T-cell (primary cell): ENCODE data around the gene PES1. TPM values are rescaled to one million over a fixed set of nuclear protein-coding genes. Genes with fewer than 3 reads are reported as not detected.

Experiments
- ATAC-seq, 4 experiments: fragments of 200-7000 bp in 3 of 4; fragments of 150-1000 bp in 1 of 4; cut with Tn5 transposase; replicated peaks in 1 of 4; 1 replicate in 3 of 4; 2 replicates in 1 of 4; pipeline ENCODE4 v1.10.0; 2021; ENCODE audit warnings: moderate library complexity in 3 of 4, mild to moderate bottlenecking in 2 of 4, moderate number of reproducible peaks in 1 of 4
- CTCF ChIA-PET, 2 donors: fragments of 300-600 bp; sonication (Branson Sonifier 250); formaldehyde crosslinking; loops; one replicate each; lab custom pipeline; 2022; ENCODE audit warnings: antibody characterized with exemption in 2 of 2; lab: Charles Lee
- POLR2A ChIA-PET, 2 donors: fragments of 300-600 bp; sonication (Branson Sonifier 250); formaldehyde crosslinking; loops; one replicate each; lab custom pipeline; 2022; ENCODE audit warnings: antibody characterized with exemption in 2 of 2; lab: Charles Lee
- DNase-seq, 35 experiments: peaks; one replicate each; pipeline versions ENCODE4 v3.0.0 to v3.0.0-alpha.2; 2013 to 2023
- H3K27ac ChIP-seq: one replicate; pipeline ENCODE4 v1.5.1; 2013; ENCODE audit warnings: low read length
- H3K27me3 ChIP-seq, 2 experiments: replicated peaks in 1 of 2; 1 replicate in 1 of 2; 2 replicates in 1 of 2; pipeline versions ENCODE4 v1.6.1 to v1.7.0; 2013; ENCODE audit warnings: low read length in 1 of 2, mixed read lengths in 1 of 2; ENCODE audit not compliant: control insufficient read depth in 2 of 2, insufficient read depth in 2 of 2; ENCODE audit errors: extremely low read depth in 1 of 2
- H3K36me3 ChIP-seq, 2 donors: 1 replicate in 1 of 2; 2 replicates in 1 of 2; pipeline versions ENCODE4 v1.6.1 to v1.7.0; 2013; ENCODE audit warnings: low read length in 1 of 2; ENCODE audit not compliant: control insufficient read depth in 2 of 2, insufficient read depth in 1 of 2; ENCODE audit errors: extremely low read depth in 1 of 2
- H3K4me1 ChIP-seq, 2 experiments: 1 replicate in 1 of 2; 2 replicates in 1 of 2; pipeline versions ENCODE4 v1.6.1 to v1.7.0; 2013; ENCODE audit warnings: low read length in 2 of 2, mixed read lengths in 1 of 2; ENCODE audit not compliant: insufficient read depth in 2 of 2, control insufficient read depth in 1 of 2; ENCODE audit errors: extremely low read depth in 1 of 2
- H3K4me3 ChIP-seq, 2 donors: 1 replicate in 1 of 2; 2 replicates in 1 of 2; pipeline versions ENCODE4 v1.5.1 to v1.7.0; 2013; ENCODE audit warnings: mild to moderate bottlenecking in 2 of 2, low read length in 1 of 2, moderate library complexity in 1 of 2; ENCODE audit not compliant: control insufficient read depth in 1 of 2; ENCODE audit errors: extremely low read depth in 1 of 2
- H3K9me3 ChIP-seq: 2 replicates; pipeline ENCODE4 v1.7.0; 2013
- H3K27ac Mint-ChIP-seq, 2 donors: one replicate each; pipeline ENCODE4 v1.8.0; 2020 to 2021; ENCODE audit warnings: mild to moderate bottlenecking in 2 of 2, mixed read lengths in 2 of 2
- H3K27me3 Mint-ChIP-seq, 2 donors: one replicate each; pipeline ENCODE4 v1.8.0; 2021 to 2022; ENCODE audit warnings: mixed read lengths in 2 of 2
- H3K36me3 Mint-ChIP-seq: one replicate; pipeline ENCODE4 v1.8.0; 2021; ENCODE audit warnings: mixed read lengths
- H3K4me1 Mint-ChIP-seq, 3 donors: one replicate each; pipeline ENCODE4 v1.8.0; 2020 to 2022; ENCODE audit warnings: mixed read lengths in 3 of 3, mild to moderate bottlenecking in 1 of 3
- H3K4me3 Mint-ChIP-seq, 3 donors: one replicate each; pipeline ENCODE4 v1.8.0; 2020 to 2022; ENCODE audit warnings: mild to moderate bottlenecking in 3 of 3, mixed read lengths in 3 of 3, moderate library complexity in 3 of 3
- H3K9me3 Mint-ChIP-seq, 3 donors: one replicate each; pipeline ENCODE4 v1.8.0; 2020 to 2022; ENCODE audit warnings: mixed read lengths in 3 of 3
- WGBS: methylation state at CpG from one replicate; pipeline ENCODE4 v1.1.5; 2013; ENCODE audit warnings: missing lambda C conversion rate; ENCODE audit not compliant: insufficient coverage; 5-methylcytosine and 5-hydroxymethylcytosine counted together
- total RNA-seq, 35 experiments: library from RNA in 6 of 35; stranded (reverse) in 6 of 35; fragments of 120-200 nt in 1 of 35; gene quantifications; one replicate each; pipeline versions ENCODE4 v1.2.1 to v1.2.4 and lab custom pipeline; 2013 to 2026

PES1 gene
- total RNA-seq, 5 donors from 2014 or later (not counting 1 experiment from before 2014, with no cell fraction given), result 36.0 to 66.2 (median 63.1) TPM

DNA sequence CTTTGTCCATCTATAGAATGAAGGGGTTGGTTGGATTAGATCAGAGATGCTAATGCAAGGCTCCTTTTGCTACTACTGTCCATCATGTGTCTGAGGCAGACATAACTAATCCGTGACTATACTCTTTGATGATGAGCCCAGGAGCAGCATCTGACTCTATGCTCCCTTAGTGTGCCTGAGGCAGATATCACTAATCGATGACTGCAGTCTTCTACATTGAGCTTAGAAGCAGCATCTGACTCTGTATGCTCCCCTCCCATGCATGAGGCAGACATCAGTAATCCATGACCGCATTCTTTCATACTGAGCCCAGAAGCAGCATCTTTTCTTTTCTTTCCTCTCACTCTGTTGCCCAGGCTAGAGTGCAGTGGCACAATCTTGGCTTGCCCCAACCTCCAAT, 19.5 kb upstream of the PES1 start:
- peaks cover 12 to 16% (median 15%) of the 10 kb centered on the region in 3 donors for H3K4me1 Mint-ChIP-seq
- H3K36me3 Mint-ChIP-seq, result no peaks in the 10 kb centered on the region
- DNase-seq, result no peak
- H3K4me3 Mint-ChIP-seq, result no peak overlapping the region
- no peaks in the 10 kb centered on the region for H3K9me3 ChIP-seq
- no peaks in the 10 kb centered on the region for H3K36me3 ChIP-seq
- CTCF ChIA-PET, result no interaction called here
- peaks cover 0 to 25% of the 10 kb centered on the region in 2 experiments for H3K27me3 ChIP-seq
- no peaks in the 10 kb centered on the region for H3K9me3 Mint-ChIP-seq
- peaks cover 4 to 16% of the 10 kb centered on the region in 2 experiments for H3K4me1 ChIP-seq
- WGBS, result 93% methylated on average over 3 of the region's 3 CpGs
- no peak overlapping the region for H3K27ac Mint-ChIP-seq
- no peak overlapping the region for H3K27ac ChIP-seq
- POLR2A ChIA-PET, result no interaction called here
- no peak for ATAC-seq
- H3K27me3 Mint-ChIP-seq, result peaks cover 0 to 8% of the 10 kb centered on the region in 2 donors
- no peak overlapping the region for H3K4me3 ChIP-seq

DNA sequence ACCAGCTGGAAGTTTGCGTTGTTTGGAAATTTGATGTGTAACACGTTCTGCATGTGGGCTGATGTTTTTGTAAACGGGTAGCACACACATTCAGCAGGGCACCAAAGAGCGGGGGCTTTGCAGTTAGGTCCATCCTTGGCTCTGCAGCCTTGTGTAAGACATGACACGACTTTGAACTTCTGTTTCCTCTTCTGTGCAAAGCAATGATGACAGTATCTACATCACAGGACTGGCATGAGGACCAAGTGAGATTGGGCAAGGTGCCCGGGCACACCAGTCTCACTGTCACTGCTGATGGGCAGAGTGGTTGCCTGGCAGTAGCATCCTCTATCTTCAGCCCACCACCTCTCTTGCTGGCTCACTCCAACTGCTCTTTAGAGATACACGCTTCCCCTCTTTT, 18.6 kb upstream of the PES1 start:
- Histone ChIP-seq H3K9me3 (no peaks in the 10 kb centered on the region), H3K27me3 (peaks cover 0 to 25% of the 10 kb centered on the region in 2 experiments), H3K36me3 (no peaks in the 10 kb centered on the region), H3K4me1 (peaks cover 4 to 21% of the 10 kb centered on the region in 2 experiments), H3K4me3 (no peak overlapping the region), H3K27ac (no peak overlapping the region)
- Mint-ChIP-seq H3K4me1 (peaks cover 19 to 24% (median 24%) of the 10 kb centered on the region in 3 donors), H3K27ac (no peak overlapping the region), H3K27me3 (peaks cover 0 to 8% of the 10 kb centered on the region in 2 donors), H3K9me3 (no peaks in the 10 kb centered on the region), H3K36me3 (no peaks in the 10 kb centered on the region), H3K4me3 (no peak overlapping the region)
- peak in 1 of 35 experiments; percentile 15 for DNase-seq
- WGBS, result 67% methylated on average over 5 of the region's 7 CpGs
- ChIA-PET POLR2A (no interaction called here), CTCF (no interaction called here)
- ATAC-seq, result no peak

- Mint-ChIP-seq H3K4me1 (peaks cover 20 to 26% (median 25%) of the 10 kb centered on the region in 3 donors), H3K27me3 (peaks cover 0 to 8% of the 10 kb centered on the region in 2 donors), H3K27ac (no peak overlapping the region), H3K9me3 (no peaks in the 10 kb centered on the region), H3K36me3 (no peaks in the 10 kb centered on the region), H3K4me3 (no peak overlapping the region)
- H3K27me3 ChIP-seq, result peaks cover 0 to 25% of the 10 kb centered on the region in 2 experiments
- H3K4me1 ChIP-seq, result peaks cover 4 to 21% of the 10 kb centered on the region in 2 experiments
- no peak for ATAC-seq
- no peak overlapping the region for H3K4me3 ChIP-seq
- 54% methylated on average over 15 of the region's 17 CpGs for WGBS
- CTCF ChIA-PET, result no interaction called here
- POLR2A ChIA-PET, result interaction anchor here in 1 of 2 donors (0.6 kb wide), 1 partner anchor 12 kb away, joined by 7 read pairs; no protein-coding TSS in a partner anchor
- no peaks in the 10 kb centered on the region for H3K36me3 ChIP-seq
- peak in 1 of 35 experiments; percentile 14 for DNase-seq
- no peak overlapping the region for H3K27ac ChIP-seq
- no peaks in the 10 kb centered on the region for H3K9me3 ChIP-seq
Observed at GRCh38 chr22:30609260-30610185, 17.8 kb upstream of the PES1 start.

DNA sequence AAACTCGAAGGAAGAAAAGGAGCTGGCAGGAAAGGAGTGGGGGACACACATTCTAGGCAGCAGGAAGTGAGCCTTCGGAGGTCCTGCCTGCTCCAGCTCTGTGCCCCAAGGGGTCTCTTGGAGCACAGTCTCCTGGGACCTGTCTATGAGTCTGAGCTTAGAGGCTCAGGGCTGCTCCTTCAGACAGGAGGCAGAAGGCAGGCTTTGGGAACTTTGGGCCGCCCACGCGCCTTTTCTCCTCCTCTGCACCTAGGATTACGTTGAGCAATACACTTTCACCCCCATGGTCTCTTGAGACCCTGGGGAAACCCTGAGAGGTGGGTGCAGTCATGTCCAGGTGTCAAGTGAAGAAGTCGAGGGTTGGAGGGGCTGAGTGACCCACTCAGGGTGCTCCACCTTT, 16.2 kb upstream of the PES1 start:
- H3K4me3 ChIP-seq, result no peak overlapping the region
- H3K27ac ChIP-seq, result no peak overlapping the region
- POLR2A ChIA-PET, result no interaction called here

GRCh38 chr22:30607300-30607930, 15.7 kb upstream of the PES1 start:
- Mint-ChIP-seq H3K4me1 (peaks cover 20 to 26% (median 25%) of the 10 kb centered on the region in 3 donors), H3K9me3 (no peaks in the 10 kb centered on the region), H3K27ac (peak overlapping the region in 1 of 2 donors; percentile 81), H3K4me3 (peak overlapping the region; percentile 79 to 92 (median 80)), H3K27me3 (peaks cover 0 to 8% of the 10 kb centered on the region in 2 donors), H3K36me3 (no peaks in the 10 kb centered on the region)
- CTCF ChIA-PET, result interaction anchor here (0.5 to 1.2 kb wide), 6 partner anchors 18 to 1882 kb away, joined by 3 to 10 read pairs (median 4); no protein-coding TSS in a partner anchor
- POLR2A ChIA-PET, result no interaction called here
- peaks cover 4 to 21% of the 10 kb centered on the region in 2 experiments for H3K4me1 ChIP-seq
- no peak overlapping the region for H3K27ac ChIP-seq
- no peaks in the 10 kb centered on the region for H3K9me3 ChIP-seq
- DNase-seq (no peak), ATAC-seq (peak in 2 of 4 experiments; percentile 21)
- H3K36me3 ChIP-seq, result no peaks in the 10 kb centered on the region
- peak overlapping the region; percentile 26 to 56 for H3K4me3 ChIP-seq
- WGBS, result 100% methylated on average over 1 of the region's 7 CpGs
- H3K27me3 ChIP-seq, result peaks cover 0 to 25% of the 10 kb centered on the region in 2 experiments

More for the DNA sequence above, 16.2 kb upstream of the PES1 start:
- Histone ChIP-seq H3K27me3 (peaks cover 0 to 25% of the 10 kb centered on the region in 2 experiments), H3K36me3 (no peaks in the 10 kb centered on the region), H3K9me3 (no peaks in the 10 kb centered on the region), H3K4me1 (peaks cover 4 to 21% of the 10 kb centered on the region in 2 experiments)
- H3K27me3 Mint-ChIP-seq, result peaks cover 0 to 8% of the 10 kb centered on the region in 2 donors
- CTCF ChIA-PET, result interaction anchor here (0.9 to 1.2 kb wide), 2 partner anchors 18 to 218 kb away, joined by 4 to 5 read pairs; no protein-coding TSS in a partner anchor
- ATAC-seq (no peak), DNase-seq (no peak)
- H3K36me3 Mint-ChIP-seq, result no peaks in the 10 kb centered on the region
- H3K4me3 Mint-ChIP-seq, result peak overlapping the region in 1 of 3 donors; percentile 92
- H3K4me1 Mint-ChIP-seq, result peaks cover 20 to 26% (median 25%) of the 10 kb centered on the region in 3 donors
- 70% methylated on average over 3 of the region's 7 CpGs for WGBS
- H3K9me3 Mint-ChIP-seq, result no peaks in the 10 kb centered on the region
- no peak overlapping the region for H3K27ac Mint-ChIP-seq
